GM12801 (cell line): ENCODE data around the gene CACYBP.

Source experiments
- TF ChIP-seq, protein P1 (sequence below): IDR thresholded peaks from one replicate; pipeline ENCODE4 v1.5.1; 2011; ENCODE audit warnings: control low read depth; ENCODE audit not compliant: insufficient read length; ENCODE audit errors: extremely low read depth

CACYBP gene

DNA sequence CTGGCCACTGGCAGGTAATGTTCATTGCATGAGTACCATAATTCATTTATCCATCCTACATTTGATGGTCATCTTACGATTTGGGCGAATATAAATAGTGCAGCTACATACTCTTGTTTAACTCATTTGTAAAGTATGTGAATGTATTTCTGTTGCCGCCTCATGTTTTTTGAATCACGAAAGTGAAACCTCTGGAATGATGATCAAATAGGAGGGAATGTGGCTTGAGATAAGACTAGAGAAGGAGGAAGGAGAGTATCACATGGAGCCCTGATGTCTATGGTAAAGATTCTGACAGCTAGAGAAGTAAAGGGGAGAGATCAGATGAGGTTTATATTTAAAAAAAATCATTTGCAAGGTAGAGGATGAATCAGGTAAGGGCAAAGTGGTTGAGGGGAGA lies 15.5 kb downstream of the CACYBP start:
- TF ChIP-seq, protein P1, sequence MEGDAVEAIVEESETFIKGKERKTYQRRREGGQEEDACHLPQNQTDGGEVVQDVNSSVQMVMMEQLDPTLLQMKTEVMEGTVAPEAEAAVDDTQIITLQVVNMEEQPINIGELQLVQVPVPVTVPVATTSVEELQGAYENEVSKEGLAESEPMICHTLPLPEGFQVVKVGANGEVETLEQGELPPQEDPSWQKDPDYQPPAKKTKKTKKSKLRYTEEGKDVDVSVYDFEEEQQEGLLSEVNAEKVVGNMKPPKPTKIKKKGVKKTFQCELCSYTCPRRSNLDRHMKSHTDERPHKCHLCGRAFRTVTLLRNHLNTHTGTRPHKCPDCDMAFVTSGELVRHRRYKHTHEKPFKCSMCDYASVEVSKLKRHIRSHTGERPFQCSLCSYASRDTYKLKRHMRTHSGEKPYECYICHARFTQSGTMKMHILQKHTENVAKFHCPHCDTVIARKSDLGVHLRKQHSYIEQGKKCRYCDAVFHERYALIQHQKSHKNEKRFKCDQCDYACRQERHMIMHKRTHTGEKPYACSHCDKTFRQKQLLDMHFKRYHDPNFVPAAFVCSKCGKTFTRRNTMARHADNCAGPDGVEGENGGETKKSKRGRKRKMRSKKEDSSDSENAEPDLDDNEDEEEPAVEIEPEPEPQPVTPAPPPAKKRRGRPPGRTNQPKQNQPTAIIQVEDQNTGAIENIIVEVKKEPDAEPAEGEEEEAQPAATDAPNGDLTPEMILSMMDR = no peak

DNA sequence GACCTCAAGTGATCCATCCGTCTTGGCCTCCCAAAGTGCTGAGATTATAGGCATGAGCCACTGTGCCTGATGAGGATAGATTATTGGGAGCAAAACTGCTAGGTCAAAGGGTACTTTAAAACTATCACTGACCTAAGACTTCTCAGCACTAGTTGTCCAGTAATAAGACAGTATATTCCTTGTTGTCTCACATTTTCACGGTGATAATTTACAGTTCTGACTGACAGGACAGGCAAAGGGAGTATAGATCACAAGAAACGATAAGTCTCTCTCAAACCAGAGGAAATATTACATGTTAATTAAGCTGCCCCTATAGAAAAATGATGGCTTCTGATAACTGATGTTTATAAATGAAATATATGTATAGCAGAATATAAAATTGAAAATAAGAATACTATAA lies 19.8 kb downstream of the CACYBP start:
- TF ChIP-seq, protein P1 = no peak

DNA sequence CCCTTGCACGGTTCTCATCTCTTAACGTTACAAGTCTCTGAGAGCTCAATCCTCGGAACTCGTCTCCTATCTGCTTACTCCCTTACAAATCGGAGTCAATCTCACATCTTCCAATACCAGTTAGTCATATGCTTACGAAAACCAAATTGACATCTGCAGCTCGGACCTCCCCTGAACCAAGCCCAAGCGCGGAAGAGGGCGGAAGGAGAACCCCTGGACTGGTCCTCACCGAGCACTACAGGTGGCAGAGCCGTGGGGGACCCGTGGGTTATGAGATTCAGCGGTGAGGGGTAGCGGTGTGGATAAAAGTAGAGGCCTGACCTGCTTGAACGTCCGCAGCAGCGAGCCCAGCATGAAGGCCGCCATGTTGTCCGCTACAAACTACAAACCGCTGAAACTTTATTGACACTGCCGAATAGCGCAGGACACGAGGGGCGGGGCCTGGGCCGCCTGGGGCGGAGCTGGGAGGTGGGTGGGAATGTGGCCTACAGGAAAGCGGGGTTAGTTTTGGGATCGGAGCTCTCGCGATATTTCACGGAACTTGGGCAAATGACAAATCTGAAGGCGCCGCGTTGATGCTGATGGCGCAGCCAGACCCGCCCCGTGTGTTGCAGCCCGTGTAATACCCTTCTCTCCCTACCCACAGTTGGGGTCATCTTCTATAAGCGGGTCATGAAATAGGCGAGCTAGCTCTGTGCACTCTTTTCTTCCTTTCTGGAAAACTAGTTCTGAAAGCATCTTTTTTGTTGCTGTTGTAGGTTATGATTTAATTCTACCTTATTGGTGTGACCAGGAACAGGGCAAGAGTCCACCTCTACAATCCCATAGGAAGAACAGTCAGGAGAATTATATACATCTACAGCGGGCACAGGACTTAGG lies 23.5 kb downstream of the CACYBP start, which contains the start of gene MRPS14:
Gene MRPS14 (minus strand): TSS at position 383 of the 879 bp plus-strand sequence. CDS start 17 bp downstream, at position 366.
- TF ChIP-seq, protein P1 = no peak

DNA sequence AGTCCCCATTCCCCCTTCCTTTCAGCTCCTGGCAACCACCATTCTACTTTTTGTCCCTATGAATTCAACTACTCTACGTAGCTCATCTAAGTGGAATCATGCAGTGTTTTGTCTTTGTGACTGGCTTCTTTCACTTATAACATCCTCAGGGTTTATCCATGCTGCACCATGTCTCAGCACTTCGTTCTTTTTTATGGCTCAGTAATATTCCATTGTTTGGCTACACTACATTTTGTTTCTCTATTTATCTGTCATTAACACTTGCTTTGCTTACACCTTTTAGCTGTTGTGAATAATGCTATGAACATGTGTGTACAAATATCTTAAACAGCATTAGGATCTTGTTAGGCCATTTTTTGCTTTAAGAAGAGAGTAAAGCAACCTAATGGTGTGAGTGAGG lies 25.0 kb downstream of the CACYBP start:
- TF ChIP-seq, protein P1 = no peak

DNA sequence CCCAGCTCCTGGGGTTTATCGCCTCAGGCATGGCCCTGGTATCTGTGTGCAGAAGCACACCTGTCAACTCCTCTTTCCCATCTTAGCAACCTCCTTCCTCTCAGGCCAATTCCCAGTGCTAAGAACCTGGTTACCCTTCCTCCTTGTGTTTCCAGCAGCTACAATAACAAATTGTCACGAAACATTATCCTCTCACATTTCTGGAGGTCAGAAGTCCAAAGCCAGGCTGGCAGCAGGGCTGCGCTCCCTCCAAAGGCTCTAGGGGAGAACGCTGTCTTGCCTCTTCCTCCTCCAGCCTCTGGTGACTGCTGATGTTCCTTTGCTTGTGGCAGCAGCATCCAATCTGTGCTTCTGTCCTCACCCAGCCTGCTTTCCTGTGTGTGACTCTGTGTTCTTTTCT lies 34.2 kb downstream of the CACYBP start:
- TF ChIP-seq, protein P1 = no peak

DNA sequence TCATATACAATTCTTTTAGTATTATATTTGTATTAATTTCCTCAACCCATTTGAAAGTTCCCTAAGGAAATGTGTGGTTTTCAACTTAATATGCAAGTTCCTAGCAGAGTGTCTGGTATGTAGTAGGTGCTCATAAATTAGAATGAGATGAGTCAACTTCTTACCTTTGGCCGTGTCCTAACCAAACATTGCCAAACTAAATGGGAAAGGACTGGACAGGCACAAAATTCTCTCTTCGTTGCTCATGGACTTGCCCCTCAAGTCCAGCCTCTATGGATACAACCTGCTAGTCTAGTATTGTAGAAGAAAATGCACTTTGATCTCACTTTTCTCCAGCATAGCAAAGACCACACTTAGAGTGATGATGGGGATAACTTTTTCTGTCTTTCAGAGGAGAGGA lies 35.0 kb downstream of the CACYBP start:
- TF ChIP-seq, protein P1 = no peak

DNA sequence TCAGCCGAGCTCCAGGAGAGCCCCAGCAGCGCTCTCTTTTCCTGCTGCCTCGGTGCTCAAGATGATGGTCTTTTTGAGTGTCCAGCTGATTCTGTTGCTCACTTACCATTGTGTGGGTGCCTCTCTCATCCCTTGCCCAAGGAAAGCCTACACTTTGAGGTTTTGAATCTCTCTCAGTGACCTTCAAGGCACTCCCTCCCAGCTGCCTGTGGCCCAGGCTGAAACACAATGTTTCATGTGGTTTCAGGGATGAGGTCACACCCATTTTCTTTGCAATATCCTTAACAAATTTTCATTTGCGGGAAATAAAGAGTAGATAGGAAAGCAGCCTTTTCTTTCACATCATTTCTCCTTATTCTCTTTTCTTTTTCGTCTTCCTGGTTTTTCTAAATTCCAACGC lies 36.1 kb downstream of the CACYBP start:
- TF ChIP-seq, protein P1 = no peak
